IPS-18c (cell line): ENCODE results near the gene LRRK2.

ENCODE experiments used
- H3K4me3 ChIP-seq: 2 replicates; pipeline ENCODE4 v1.7.0; 2013; ENCODE audit warnings: low read depth, mild to moderate bottlenecking, low read length, moderate library complexity; ENCODE audit not compliant: insufficient read depth
- H3K9me3 ChIP-seq: one replicate; pipeline ENCODE4 v1.6.1; 2013; ENCODE audit warnings: mild to moderate bottlenecking, low read length, moderate library complexity; ENCODE audit not compliant: control insufficient read depth, insufficient read depth

The LRRK2 gene

GRCh38 chr12:40224439-40225291, at the start of gene LRRK2:
TSS of gene LRRK2 (plus strand) at chr12:40224997. CDS start at chr12:40225132, 135 bp downstream.
- peak within 1 kb of the TSS; percentile 53 for H3K4me3 ChIP-seq
- peaks cover 2% of the 10 kb centered on the region for H3K9me3 ChIP-seq

DNA sequence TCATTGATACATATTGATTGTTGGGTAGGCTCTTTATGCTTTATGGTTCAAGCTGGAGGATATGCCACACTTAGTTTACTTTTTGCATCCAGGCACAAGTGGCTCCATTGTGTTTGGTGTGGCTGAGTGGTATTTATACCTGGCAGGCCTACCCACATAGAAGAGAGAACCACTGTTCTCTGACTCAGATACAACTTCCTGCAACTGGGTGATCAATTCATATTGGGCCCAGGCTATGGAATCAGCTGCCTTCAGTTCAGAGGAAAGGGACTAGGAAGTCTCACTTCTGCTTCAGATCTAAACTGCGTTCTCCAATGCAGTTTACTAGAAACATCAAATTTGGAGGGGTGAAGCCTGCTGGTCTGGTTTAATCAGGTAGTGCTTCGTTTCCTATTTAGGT, 49.8 kb upstream of the LRRK2 start:
- Histone ChIP-seq H3K9me3 (peaks cover 7% of the 10 kb centered on the region), H3K4me3 (no peak overlapping the region)

GRCh38 chr12:40175489-40175888, 49.3 kb upstream of the LRRK2 start:
- H3K4me3 ChIP-seq, result no peak overlapping the region
- H3K9me3 ChIP-seq, result peaks cover 8% of the 10 kb centered on the region

- H3K9me3 ChIP-seq, result peaks cover 11% of the 10 kb centered on the region
- H3K4me3 ChIP-seq, result no peak overlapping the region
These were observed 46.1 kb upstream of the LRRK2 start for GRCh38 chr12:40178701-40179100.

- H3K4me3 ChIP-seq, result no peak overlapping the region
- peaks cover 4% of the 10 kb centered on the region for H3K9me3 ChIP-seq
These were observed 43.3 kb upstream of the LRRK2 start for GRCh38 chr12:40181490-40181889.

- no peak overlapping the region for H3K4me3 ChIP-seq
- peaks cover 4% of the 10 kb centered on the region for H3K9me3 ChIP-seq
These were observed 41.1 kb upstream of the LRRK2 start for GRCh38 chr12:40183715-40184114.

- Histone ChIP-seq H3K9me3 (peaks cover 4% of the 10 kb centered on the region), H3K4me3 (no peak overlapping the region)
These were observed 40.1 kb upstream of the LRRK2 start for GRCh38 chr12:40184493-40185302.

DNA sequence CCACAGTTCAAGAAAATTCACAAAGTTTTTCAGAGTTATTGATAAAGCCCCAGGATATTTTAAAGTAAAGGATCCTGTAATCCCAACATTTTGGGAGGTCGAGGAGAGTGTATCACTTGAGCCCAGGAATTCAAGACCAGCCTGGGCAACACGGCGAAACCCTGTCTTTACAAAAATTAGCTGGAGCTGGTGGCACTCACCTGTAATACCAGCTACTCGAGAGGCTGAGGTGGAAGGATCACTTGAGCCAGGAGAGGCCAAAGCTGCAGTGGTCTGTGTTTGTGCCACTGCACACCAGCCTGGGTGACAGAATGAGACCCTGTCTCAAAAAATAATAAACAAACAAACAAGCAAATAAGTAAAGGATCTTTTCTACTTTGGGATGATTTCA, 39.5 kb upstream of the LRRK2 start:
- Histone ChIP-seq H3K9me3 (peaks cover 4% of the 10 kb centered on the region), H3K4me3 (no peak overlapping the region)

- H3K4me3 ChIP-seq, result no peak overlapping the region
These were observed 36.1 kb upstream of the LRRK2 start for GRCh38 chr12:40188558-40189320.

DNA sequence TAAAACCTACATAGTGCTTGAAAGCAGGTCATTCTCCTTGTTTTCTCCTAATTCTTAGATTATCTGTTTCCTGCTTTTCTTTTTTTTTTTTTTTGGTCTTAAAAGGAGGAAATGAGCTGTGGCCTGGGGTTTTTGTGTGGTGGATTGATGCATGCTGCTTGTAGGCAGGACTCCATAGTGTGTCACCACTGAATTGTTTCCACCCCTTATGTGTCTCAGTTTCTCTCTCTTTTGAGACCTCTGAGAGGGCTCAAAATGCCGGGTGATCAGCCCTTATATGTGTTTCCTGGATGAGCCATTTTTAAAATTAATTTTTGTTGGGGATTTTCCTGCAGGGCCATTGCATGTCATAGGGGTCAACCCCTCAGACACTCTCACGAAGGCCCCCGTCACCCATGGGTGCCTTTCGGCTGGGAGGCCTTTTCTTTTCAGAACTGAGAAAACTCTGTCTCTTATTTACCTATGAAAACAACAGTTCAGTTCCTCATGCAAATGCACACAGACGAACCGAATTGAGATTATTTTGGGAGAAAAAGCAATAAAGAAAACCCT, 32.0 kb upstream of the LRRK2 start:
- Histone ChIP-seq H3K9me3 (peaks cover 2% of the 10 kb centered on the region), H3K4me3 (no peak overlapping the region)

More at GRCh38 chr12:40188558-40189320, 36.1 kb upstream of the LRRK2 start:
- peaks cover 2% of the 10 kb centered on the region for H3K9me3 ChIP-seq

GRCh38 chr12:40194846-40195245, 30.0 kb upstream of the LRRK2 start:
- Histone ChIP-seq H3K4me3 (no peak overlapping the region), H3K9me3 (peaks cover 2% of the 10 kb centered on the region)

DNA sequence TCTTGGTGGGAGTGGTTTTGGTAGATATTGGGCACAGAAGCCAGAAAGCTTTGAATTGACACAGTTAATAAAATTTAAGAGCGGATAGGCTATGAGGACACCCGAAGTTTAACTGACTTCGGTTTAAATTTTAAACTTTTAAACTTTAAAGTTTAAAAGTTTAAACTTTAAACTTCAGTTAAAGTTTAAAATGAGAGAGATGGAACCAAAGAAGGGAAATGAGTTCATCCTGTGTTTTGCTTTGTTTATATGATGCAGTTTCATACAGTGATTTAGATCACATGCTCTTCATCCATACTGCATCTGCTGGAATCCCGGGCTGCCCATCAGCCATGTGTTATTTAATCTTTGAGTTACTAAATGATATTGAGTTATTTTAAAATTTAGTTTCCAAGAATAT, 27.2 kb upstream of the LRRK2 start:
- Histone ChIP-seq H3K9me3 (peaks cover 2% of the 10 kb centered on the region), H3K4me3 (no peak overlapping the region)

DNA sequence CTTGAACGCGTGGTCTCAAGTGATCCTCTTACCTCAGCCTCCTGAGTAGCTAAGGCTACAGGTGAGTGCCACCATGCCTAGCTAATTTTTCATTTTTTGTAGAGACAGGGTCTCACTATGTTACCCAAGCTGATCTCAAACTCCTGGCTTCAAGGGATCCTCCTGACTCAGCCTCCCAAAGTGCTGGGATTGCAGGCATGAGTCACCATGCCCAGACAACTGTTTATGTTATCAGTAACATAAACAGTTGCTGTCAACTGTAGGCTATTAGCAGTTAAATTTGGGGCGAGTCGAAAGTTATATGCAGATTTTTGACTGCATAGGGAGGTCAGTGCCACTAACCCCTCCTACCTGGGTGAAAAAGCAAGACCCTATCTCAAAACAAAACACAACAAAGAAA, 26.2 kb upstream of the LRRK2 start:
- H3K9me3 ChIP-seq, result no peaks in the 10 kb centered on the region

GRCh38 chr12:40202095-40203059, 22.4 kb upstream of the LRRK2 start:
- Histone ChIP-seq H3K9me3 (no peaks in the 10 kb centered on the region), H3K4me3 (no peak overlapping the region)

More for the DNA sequence above, 26.2 kb upstream of the LRRK2 start:
- H3K4me3 ChIP-seq, result no peak overlapping the region

GRCh38 chr12:40203060-40203430, 21.8 kb upstream of the LRRK2 start:
- Histone ChIP-seq H3K4me3 (no peak overlapping the region), H3K9me3 (no peaks in the 10 kb centered on the region)

DNA sequence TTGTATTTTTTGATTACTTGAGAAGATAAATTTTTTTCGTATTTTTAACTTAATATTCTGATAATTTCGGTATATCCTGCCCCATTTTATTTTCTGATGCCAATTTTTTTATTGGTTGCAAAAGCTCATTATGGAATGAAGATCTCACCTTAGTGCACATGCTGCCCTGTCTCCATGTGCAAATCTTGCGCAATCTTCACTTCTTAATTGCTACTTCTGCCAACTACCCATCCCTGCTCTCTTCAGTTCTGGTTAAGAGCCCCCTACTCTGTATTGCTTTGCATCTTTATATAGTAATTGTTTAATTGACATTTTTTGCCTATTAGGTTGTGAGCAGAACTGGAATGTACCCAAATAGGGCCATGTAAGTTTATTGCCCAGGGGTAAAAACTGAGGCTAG, 20.5 kb upstream of the LRRK2 start:
- Histone ChIP-seq H3K9me3 (no peaks in the 10 kb centered on the region), H3K4me3 (no peak overlapping the region)
